GM12878 (cell line): ENCODE results near the gene MAML2. TPM values are rescaled to one million over a fixed set of nuclear protein-coding genes. Genes with fewer than 3 reads are reported as not detected.

ENCODE experiments used
- ATAC-seq: fragments of 200-7000 bp; cut with Tn5 transposase; 3 replicates; pipeline ENCODE4 v1.9.1; 2020; ENCODE audit warnings: mild to moderate bottlenecking, moderate library complexity
- BruUV-seq: library from RNA; stranded (reverse); fragments of 400-500 nt; replicated peaks from 2 replicates; lab custom pipeline; 2021; lab: Mats Ljungman, UMichigan
- CTCF ChIA-PET: fragments of 300-600 bp; sonication (Branson Sonifier 250); formaldehyde crosslinking; extraction: SDS; loops from one replicate; lab custom pipeline; 2021; ENCODE audit warnings: inconsistent platforms; lab: Yijun Ruan, JAX
- POLR2A ChIA-PET: fragments of 350-600 bp; formaldehyde crosslinking; extraction: SDS; loops from one replicate; lab custom pipeline; 2021; ENCODE audit warnings: inconsistent platforms; lab: Charles Lee
- RAD21 ChIA-PET: fragments of 300-600 bp; sonication (Branson Sonifier 250); formaldehyde crosslinking; loops from one replicate; lab custom pipeline; 2023; ENCODE audit warnings: antibody characterized with exemption; ENCODE audit not compliant: unreplicated experiment; lab: Charles Lee
- SMC1A ChIA-PET: fragments of 300-600 bp; sonication (Branson Sonifier 250); formaldehyde crosslinking; loops from one replicate; lab custom pipeline; 2023; ENCODE audit not compliant: unreplicated experiment, uncharacterized antibody; lab: Charles Lee
- DNase-seq: peaks from one replicate; pipeline ENCODE4 v3.0.0-alpha.2; 2011; ENCODE audit warnings: low read depth, low spot score
- FAIRE-seq: peaks from 3 replicates; lab custom pipeline; 2011; peaks lifted over from hg19 to GRCh38; lab: Jason Lieb, UNC
- H2AFZ ChIP-seq: 2 replicates; pipeline ENCODE4 v1.6.0; 2011; ENCODE audit warnings: low read depth, low read length, control low read depth; ENCODE audit not compliant: control insufficient read depth
- H3K27ac ChIP-seq: 2 replicates; pipeline ENCODE4 v1.5.1; 2011; ENCODE audit warnings: control low read depth; ENCODE audit not compliant: control insufficient read depth, insufficient read depth
- H3K27me3 ChIP-seq, 2 experiments: replicated peaks in 1 of 2; 2 replicates each; pipeline versions ENCODE4 v1.6.0 to v1.6.1; 2011; ENCODE audit warnings: low read length in 1 of 2; ENCODE audit not compliant: control insufficient read depth in 2 of 2, insufficient read depth in 2 of 2
- H3K36me3 ChIP-seq, 2 experiments: 2 replicates each; pipeline ENCODE4 v1.5.1; 2011; ENCODE audit warnings: low read length in 1 of 2; ENCODE audit not compliant: control insufficient read depth in 2 of 2, insufficient read depth in 2 of 2
- H3K4me1 ChIP-seq: 2 replicates; pipeline ENCODE4 v1.6.1; 2011; ENCODE audit warnings: mild to moderate bottlenecking, low read length, moderate library complexity, mixed read lengths; ENCODE audit not compliant: control insufficient read depth, insufficient read depth
- H3K4me2 ChIP-seq: 2 replicates; pipeline ENCODE4 v1.6.0; 2011; ENCODE audit warnings: control low read depth; ENCODE audit not compliant: control insufficient read depth, insufficient read depth
- H3K4me3 ChIP-seq: fragments of 200-600 bp; sonication (generic); 2 replicates; pipeline ENCODE4 v1.5.1; 2016
- H3K79me2 ChIP-seq: 2 replicates; pipeline ENCODE4 v1.6.0; 2011; ENCODE audit warnings: low read length; ENCODE audit not compliant: control insufficient read depth, insufficient read depth
- H3K9ac ChIP-seq: 2 replicates; pipeline ENCODE4 v1.8.0; 2011; ENCODE audit warnings: low read length, control low read depth, mixed read lengths; ENCODE audit not compliant: control insufficient read depth, insufficient read depth
- H3K9me3 ChIP-seq: replicated peaks from 3 replicates; pipeline ENCODE4 v1.5.1; 2011; ENCODE audit warnings: mild to moderate bottlenecking, low read length; ENCODE audit not compliant: control insufficient read depth, insufficient read depth
- H4K20me1 ChIP-seq: 2 replicates; pipeline ENCODE4 v1.6.0; 2011; ENCODE audit not compliant: control insufficient read depth, insufficient read depth
- BACH1 ChIP-seq: fragments of 450-650 bp; IDR thresholded peaks from 2 replicates; pipeline ENCODE4 v1.6.1; 2017; ENCODE audit warnings: mild to moderate bottlenecking, borderline replicate concordance
- CBX5 ChIP-seq: sonication (generic); IDR thresholded peaks from 2 replicates; pipeline ENCODE4 v1.6.1; 2016; ENCODE audit warnings: low read depth, moderate library complexity, mild to moderate bottlenecking, inconsistent platforms
- CHD1 ChIP-seq: IDR thresholded peaks from 2 replicates; pipeline ENCODE4 v1.6.1; 2012; ENCODE audit warnings: low read depth, low read length, improper control_type of control experiment
- ESRRA ChIP-seq: IDR thresholded peaks from 2 replicates; pipeline ENCODE4 v1.6.1; 2012; ENCODE audit warnings: mild to moderate bottlenecking, low read length, improper control_type of control experiment
- FOXM1 ChIP-seq: IDR thresholded peaks from 2 replicates; pipeline ENCODE4 v1.6.1; 2012; ENCODE audit warnings: low read depth, mild to moderate bottlenecking, inconsistent platforms, low read length, moderate library complexity
- IRF4 ChIP-seq: IDR thresholded peaks from 2 replicates; pipeline ENCODE4 v1.6.1; 2011; ENCODE audit warnings: low read depth, low read length
- JUND ChIP-seq: IDR thresholded peaks from 2 replicates; pipeline ENCODE4 v1.6.1; 2012; ENCODE audit warnings: low read depth, mild to moderate bottlenecking, low read length, improper control_type of control experiment, moderate library complexity
- REST ChIP-seq: IDR thresholded peaks from 2 replicates; pipeline ENCODE4 v1.6.1; 2012; ENCODE audit warnings: mild to moderate bottlenecking, low read depth, low read length
- SREBF1 ChIP-seq: IDR thresholded peaks from 2 replicates; pipeline ENCODE4 v1.6.1; 2012; ENCODE audit warnings: mild to moderate bottlenecking, low read length
- SUZ12 ChIP-seq: fragments of 200-600 bp; sonication (generic); IDR thresholded peaks from one replicate; pipeline ENCODE4 v1.6.1; 2018; ENCODE audit warnings: antibody characterized with exemption, mild to moderate bottlenecking; ENCODE audit not compliant: unreplicated experiment
- ZNF217 ChIP-seq: fragments of 450-650 bp; IDR thresholded peaks from 2 replicates; pipeline ENCODE4 v1.6.1; 2017; ENCODE audit warnings: antibody characterized with exemption, mild to moderate bottlenecking
- WGBS: methylation state at CpG from one replicate; pipeline ENCODE4 v1.1.6; 2016; ENCODE audit warnings: low lambda C conversion rate; ENCODE audit not compliant: insufficient replicate concordance, insufficient coverage; ENCODE audit errors: missing lambda C conversion rate; 5-methylcytosine and 5-hydroxymethylcytosine counted together
- in situ Hi-C: fragments of 300-500 bp; cut with MboI; formaldehyde crosslinking; loops from 9 replicates; pipeline ENCODE4 v1.14.3; 2018; ENCODE audit warnings: mixed read lengths
- intact Hi-C: fragments of 100-400 bp; cut with micrococcal nuclease; formaldehyde crosslinking; loops from one replicate; pipeline ENCODE4 v1.14.2; 2022; ENCODE audit not compliant: unreplicated experiment
- polyA plus RNA-seq, 11 experiments: library from polyadenylated mRNA; depleted of rRNA in 4 of 11; unstranded in 6 of 11; stranded (reverse) in 5 of 11; fragments of >200 nt; fragmentation: Nextera tagmentation in 4 of 11; fragmentation: Illumina TruSeq in 1 of 11; extraction: Ambion mirVana in 4 of 11; extraction: Trizol in 1 of 11; gene quantifications; 1 replicate in 1 of 11; 2 replicates in 10 of 11; pipeline versions ENCODE4 v1.2.1 to v1.2.3, GENCODE V29; 2011 to 2016; ENCODE audit warnings: inconsistent platforms in 2 of 11, missing spikeins in 2 of 11, low read depth in 1 of 11
- total RNA-seq, 4 experiments: library from RNA; depleted of rRNA in 3 of 4; stranded (reverse); fragments of >200 nt in 3 of 4; fragmentation: Illumina TruSeq in 1 of 4; extraction: Trizol in 1 of 4; gene quantifications; 2 replicates each; pipeline versions ENCODE4 v1.2.1 to v1.2.3, GENCODE V29; 2013 to 2021

The MAML2 gene
- total and polyA plus RNA-seq, 10 of the 15 experiments (the other 5 are each of a cell fraction or from before 2014, with no cell fraction given), result 2.5 to 15.1 (median 12.0) TPM

- DNase-seq (no peak), ATAC-seq (no peak), FAIRE-seq (no peak)
- H2AFZ ChIP-seq, result no peak overlapping the region
- no peak overlapping the region for H3K4me2 ChIP-seq
- H4K20me1 ChIP-seq, result no peaks in the 10 kb centered on the region
- H3K9ac ChIP-seq, result no peak overlapping the region
- H3K27ac ChIP-seq, result no peak overlapping the region
- POLR2A ChIA-PET, result no interaction called here
- H3K4me3 ChIP-seq, result no peak overlapping the region
- intact Hi-C loops, result no loop called here
- peaks cover 4 to 10% of the 10 kb centered on the region in 2 experiments; a peak in 3 of 4 replicates for H3K36me3 ChIP-seq
- H3K27me3 ChIP-seq, result no peaks in the 10 kb centered on the region
- CTCF ChIA-PET, result no interaction called here
- in situ Hi-C loops, result no loop called here
- no peaks in the 10 kb centered on the region for H3K79me2 ChIP-seq
- H3K4me1 ChIP-seq, result no peaks in the 10 kb centered on the region
- SMC1A ChIA-PET, result interaction anchor here (1.0 to 1.4 kb wide), 4 partner anchors 9 to 129 kb away, joined by 3 to 4 read pairs (median 3); no protein-coding TSS in a partner anchor
- H3K9me3 ChIP-seq, result no peaks in the 10 kb centered on the region
- RAD21 ChIA-PET, result no interaction called here
- TF ChIP-seq ZNF217 (no peak), BACH1 (no peak), IRF4 (no peak), CHD1 (no peak), REST (no peak), SREBF1 (no peak), ESRRA (no peak), FOXM1 (no peak), CBX5 (no peak), SUZ12 (no peak), JUND (no peak)
- BruUV-seq, result no TSS peak
- 82% methylated on average over 6 of the region's 6 CpGs for WGBS
Observed at GRCh38 chr11:95977534-95978174, 365.3 kb downstream of the MAML2 start.
